Measurements from ENCODE around the gene PAM. TPM values are rescaled to one million over a fixed set of nuclear protein-coding genes. Genes with fewer than 3 reads are reported as not detected.

PAM gene
- 39.0 TPM for polyA plus RNA-seq (2012; ENCODE audit: missing spikeins)

DNA sequence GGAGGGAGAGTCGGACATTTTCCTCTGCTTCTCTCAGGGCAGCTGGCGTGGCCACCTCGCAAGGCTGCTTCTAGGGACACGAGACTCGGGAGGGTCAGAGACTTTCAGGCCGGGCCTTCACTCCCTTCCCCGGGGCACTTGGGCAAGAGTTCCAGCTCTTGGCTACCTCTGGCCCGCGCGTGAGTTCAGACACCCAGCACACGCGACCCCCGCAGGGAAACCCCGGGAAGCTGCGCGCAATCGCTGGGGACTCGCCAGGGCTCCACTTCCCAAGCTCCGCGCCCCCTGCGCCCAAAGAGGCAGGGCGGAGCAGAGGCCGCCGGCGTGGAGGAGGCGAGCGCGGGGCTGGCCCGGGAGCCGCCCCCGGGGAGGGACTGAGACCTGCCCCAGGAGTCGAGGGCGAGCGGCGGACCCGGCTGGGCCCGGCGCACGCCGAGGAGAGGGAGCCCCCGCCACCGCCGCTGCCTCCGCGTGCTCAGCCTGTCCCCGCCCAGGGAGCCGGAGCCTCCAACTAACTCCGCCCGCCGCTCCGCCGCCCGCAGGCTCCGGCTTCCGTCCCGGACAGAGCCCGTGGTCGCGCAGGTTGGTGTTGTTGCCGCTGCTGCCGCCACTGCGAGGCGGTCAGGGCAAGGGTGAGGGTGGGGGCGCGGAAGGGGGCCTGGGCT, at the start of gene PAM:
Gene PAM, plus strand, starts transcription at position 539 of the 665 bp plus-strand sequence. CDS start 110,891 bp downstream, outside the sequence.
- FAIRE-seq (peak; percentile 78), DNase-seq (ENCODE audit: insufficient read length) (peak; percentile 83)
- no peak; the same call in 1 of the 2 replicates for TF ChIP-seq POLR2AphosphoS5 (IDR thresholded peaks at IDR 0.05; ENCODE audit: low read depth, low read length)
- TF ChIP-seq POLR2A (IDR thresholded peaks at IDR 0.05; ENCODE audit: low read depth, low read length) = peak; percentile 63; the same call in 1 of the 2 replicates
- TF ChIP-seq TAF1 (IDR thresholded peaks at IDR 0.05; ENCODE audit: borderline replicate concordance, low read depth, low read length) = no peak

DNA sequence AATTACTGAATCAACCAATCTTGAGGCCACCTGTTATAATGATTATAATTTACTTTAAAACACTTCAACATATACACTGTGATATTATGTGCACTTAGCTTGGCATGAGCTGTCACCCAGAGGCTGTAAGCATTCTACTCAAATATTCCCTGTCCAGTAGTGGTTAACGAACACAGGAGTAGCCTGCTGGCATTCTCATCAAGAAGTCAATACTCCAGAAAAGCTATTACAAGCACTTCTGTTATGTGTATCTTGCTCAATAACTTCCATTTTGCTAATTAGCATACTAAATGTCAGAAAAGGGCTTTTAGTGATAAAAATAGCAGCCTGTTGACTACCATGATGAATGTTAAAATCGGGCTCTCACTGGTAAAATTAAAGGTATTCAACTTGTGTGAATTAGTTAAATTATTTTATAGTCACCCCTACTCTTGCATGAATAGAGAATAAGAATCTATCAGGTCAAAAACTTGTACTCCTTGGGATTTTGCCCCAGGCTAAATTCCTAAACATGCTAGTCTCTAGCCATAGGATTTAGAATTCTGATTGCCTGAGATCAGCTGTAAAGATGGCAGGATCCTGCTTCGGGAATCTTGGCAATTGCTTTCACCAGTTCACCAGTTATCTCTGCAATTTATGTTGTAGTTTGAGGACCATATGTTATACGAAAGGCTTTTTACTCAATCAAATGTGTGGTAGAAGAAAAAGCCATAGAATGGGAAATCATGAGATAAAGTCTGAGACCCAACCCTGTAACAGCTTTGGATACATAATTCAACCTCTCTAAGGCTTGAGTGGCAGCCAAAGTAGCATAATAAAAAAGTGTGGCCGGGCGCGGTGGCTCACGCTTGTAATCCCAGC, 43.4 kb upstream of the PAM start:
- FAIRE-seq = no peak

DNA sequence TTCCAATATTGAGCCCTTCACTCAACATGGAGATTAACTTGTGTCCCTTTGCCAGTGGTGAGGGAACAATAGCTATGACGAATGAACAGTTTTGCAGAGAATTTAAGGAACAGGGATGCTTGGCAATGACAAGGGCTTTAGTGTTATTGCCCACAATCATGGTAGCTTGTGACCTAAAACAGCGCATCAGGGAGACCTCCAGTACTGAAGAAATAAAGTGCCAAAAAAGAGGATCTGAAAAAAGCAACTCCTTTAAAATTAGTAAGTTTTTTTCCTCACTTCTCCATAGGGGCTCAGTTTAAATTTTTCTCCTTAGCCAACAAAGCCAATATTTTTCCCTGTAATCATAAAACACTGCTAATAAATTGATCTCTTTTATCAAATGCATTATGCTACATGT, 41.8 kb upstream of the PAM start:
- DNase-seq (ENCODE audit: insufficient read length) (no peak), FAIRE-seq (peak; percentile 21)
- no peak for TF ChIP-seq TAF1 (IDR thresholded peaks at IDR 0.05; ENCODE audit: borderline replicate concordance, low read depth, low read length)
- no peak for TF ChIP-seq POLR2A (IDR thresholded peaks at IDR 0.05; ENCODE audit: low read depth, low read length)
- no peak for TF ChIP-seq POLR2AphosphoS5 (IDR thresholded peaks at IDR 0.05; ENCODE audit: low read depth, low read length)

More for the DNA sequence above, 43.4 kb upstream of the PAM start:
- no peak for TF ChIP-seq POLR2A (IDR thresholded peaks at IDR 0.05; ENCODE audit: low read depth, low read length)
- TF ChIP-seq TAF1 (IDR thresholded peaks at IDR 0.05; ENCODE audit: borderline replicate concordance, low read depth, low read length) = no peak
- DNase-seq (ENCODE audit: insufficient read length) = no peak

DNA sequence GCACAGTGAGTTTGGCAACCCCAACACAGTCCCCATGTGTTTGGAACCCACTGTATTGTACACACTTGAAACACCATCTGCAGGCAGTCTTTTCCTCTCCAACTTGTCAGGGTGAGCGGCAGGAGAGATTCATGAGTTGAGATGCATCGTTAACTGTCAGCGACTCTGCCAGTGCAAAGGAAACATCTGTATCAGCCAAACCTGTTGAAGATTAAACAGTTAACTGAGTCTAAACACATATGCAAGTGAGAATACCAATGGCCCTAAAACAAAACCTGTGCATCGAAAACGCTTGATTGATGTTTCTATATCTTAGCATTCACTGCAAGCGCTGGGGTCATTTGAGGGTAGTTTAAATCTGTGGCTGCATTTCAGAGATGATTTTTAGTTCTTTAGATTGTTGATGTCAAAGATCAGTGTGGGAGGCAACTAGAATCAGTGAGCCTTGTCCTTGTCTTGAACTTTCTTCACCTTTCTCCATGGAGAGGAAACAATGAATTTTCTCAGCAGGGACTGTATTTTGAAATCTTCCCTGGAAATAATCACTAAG, 41.3 kb upstream of the PAM start:
- DNase-seq (ENCODE audit: insufficient read length) = no peak
- TF ChIP-seq POLR2AphosphoS5 (IDR thresholded peaks at IDR 0.05; ENCODE audit: low read depth, low read length) (no peak), POLR2A (IDR thresholded peaks at IDR 0.05; ENCODE audit: low read depth, low read length) (no peak), TAF1 (IDR thresholded peaks at IDR 0.05; ENCODE audit: borderline replicate concordance, low read depth, low read length) (no peak)
- FAIRE-seq = peak; percentile 27

DNA sequence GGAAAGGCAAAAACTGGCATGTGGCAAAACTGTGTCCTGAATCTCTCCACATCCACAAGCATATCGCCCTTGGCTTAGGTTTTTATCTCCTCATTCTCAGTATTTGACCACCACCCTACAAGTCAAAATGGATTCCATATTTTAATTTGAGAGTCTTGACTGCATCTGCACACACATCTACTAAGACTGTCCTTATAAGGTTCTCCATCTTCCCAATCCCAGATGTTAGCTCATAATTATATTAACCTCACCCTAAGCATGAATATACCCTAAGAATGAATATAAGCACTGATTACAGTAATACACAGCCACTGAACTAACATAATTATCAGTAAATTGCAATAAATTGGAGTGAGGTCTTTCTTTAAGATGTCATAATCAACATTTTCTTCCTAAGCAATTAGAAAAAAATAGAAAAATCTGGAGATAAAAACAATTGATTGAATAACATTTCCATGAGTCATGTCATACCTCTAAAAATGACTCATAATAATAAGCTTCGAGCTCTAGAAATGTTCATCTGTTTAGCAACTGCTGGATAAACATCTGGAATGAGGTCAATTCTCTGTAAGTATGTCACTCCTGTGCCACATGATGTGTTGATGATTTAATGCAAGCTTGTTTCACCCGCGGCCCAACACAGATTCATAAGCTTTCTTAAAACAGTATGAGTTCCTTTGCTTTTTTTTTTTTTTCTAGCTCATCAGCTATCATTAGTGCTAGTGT, 39.9 kb upstream of the PAM start:
- TF ChIP-seq POLR2AphosphoS5 (IDR thresholded peaks at IDR 0.05; ENCODE audit: low read depth, low read length) = no peak
- no peak for TF ChIP-seq POLR2A (IDR thresholded peaks at IDR 0.05; ENCODE audit: low read depth, low read length)
- TF ChIP-seq TAF1 (IDR thresholded peaks at IDR 0.05; ENCODE audit: borderline replicate concordance, low read depth, low read length) = no peak
- DNase-seq (ENCODE audit: insufficient read length) (no peak), FAIRE-seq (no peak)

DNA sequence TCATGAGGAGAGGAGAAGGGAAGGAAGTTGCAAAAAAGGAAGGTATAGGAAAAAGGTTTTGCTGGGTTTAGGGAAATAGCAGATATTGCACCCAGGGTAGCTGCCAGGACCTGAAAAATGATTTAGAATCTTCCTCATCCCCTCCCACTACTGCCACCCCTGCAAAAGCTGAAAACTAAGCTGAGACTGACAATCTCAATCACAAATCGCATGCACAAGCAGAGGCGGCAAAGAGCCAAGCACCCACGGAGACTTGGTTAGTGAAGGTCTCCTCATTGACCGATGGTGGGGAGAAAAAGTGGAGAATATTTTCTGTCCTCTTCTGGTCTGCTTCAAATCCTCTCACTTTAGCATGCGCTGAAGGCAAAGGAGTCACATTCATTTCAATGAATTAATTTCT, 39.1 kb upstream of the PAM start:
- no peak for TF ChIP-seq TAF1 (IDR thresholded peaks at IDR 0.05; ENCODE audit: borderline replicate concordance, low read depth, low read length)
- FAIRE-seq (no peak), DNase-seq (ENCODE audit: insufficient read length) (no peak)

DNA sequence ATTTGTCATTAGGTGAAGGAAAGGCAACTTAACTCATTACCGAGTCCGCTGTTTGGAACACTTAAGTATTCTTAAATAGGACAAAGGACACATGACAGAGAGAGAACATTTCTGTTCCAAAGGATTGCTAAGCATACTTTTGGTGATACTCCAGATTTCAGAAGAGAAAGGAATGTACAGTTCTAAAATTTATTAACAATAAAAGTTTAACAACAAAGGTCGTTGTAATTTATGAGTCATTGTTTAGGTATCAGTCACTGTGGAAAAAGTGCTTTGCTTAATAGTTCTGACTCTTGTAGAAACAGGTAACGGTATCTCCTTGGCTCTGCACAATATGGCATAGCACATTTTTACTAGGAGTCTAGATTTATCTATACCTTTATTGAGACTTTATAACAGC, 36.3 kb upstream of the PAM start:
- DNase-seq (ENCODE audit: insufficient read length) (no peak), FAIRE-seq (no peak)
- no peak for TF ChIP-seq POLR2A (IDR thresholded peaks at IDR 0.05; ENCODE audit: low read depth, low read length)
- no peak for TF ChIP-seq TAF1 (IDR thresholded peaks at IDR 0.05; ENCODE audit: borderline replicate concordance, low read depth, low read length)
- no peak for TF ChIP-seq POLR2AphosphoS5 (IDR thresholded peaks at IDR 0.05; ENCODE audit: low read depth, low read length)

GRCh38 chr5:102719886-102720285, 35.2 kb upstream of the PAM start:
- no peak for FAIRE-seq
- DNase-seq (ENCODE audit: insufficient read length) = no peak
- TF ChIP-seq TAF1 (IDR thresholded peaks at IDR 0.05; ENCODE audit: borderline replicate concordance, low read depth, low read length) (no peak), POLR2AphosphoS5 (IDR thresholded peaks at IDR 0.05; ENCODE audit: low read depth, low read length) (no peak), POLR2A (IDR thresholded peaks at IDR 0.05; ENCODE audit: low read depth, low read length) (no peak)

DNA sequence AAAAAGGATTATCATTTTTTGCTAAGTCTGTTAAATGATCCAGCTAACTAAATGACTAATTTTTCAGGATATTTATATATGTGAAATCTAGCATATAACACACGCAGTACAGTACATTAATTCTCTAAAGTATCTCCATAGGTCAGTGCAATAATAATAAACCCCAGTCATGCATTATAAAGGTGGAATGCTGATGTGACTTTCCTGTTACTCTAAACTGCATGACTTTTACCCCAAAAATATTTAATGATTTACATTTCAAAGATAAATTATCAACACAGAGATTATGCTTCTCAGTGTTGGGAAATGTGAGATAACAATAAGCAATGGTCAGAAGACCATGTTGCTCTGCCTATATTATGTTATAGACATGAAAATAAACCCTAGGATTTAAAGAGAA, 34.1 kb upstream of the PAM start:
- DNase-seq (ENCODE audit: insufficient read length) = no peak
- no peak for FAIRE-seq
- TF ChIP-seq TAF1 (IDR thresholded peaks at IDR 0.05; ENCODE audit: borderline replicate concordance, low read depth, low read length) (no peak), POLR2A (IDR thresholded peaks at IDR 0.05; ENCODE audit: low read depth, low read length) (no peak)

- TF ChIP-seq POLR2A (IDR thresholded peaks at IDR 0.05; ENCODE audit: low read depth, low read length) = no peak
- TF ChIP-seq TAF1 (IDR thresholded peaks at IDR 0.05; ENCODE audit: borderline replicate concordance, low read depth, low read length) = no peak
- no peak for TF ChIP-seq POLR2AphosphoS5 (IDR thresholded peaks at IDR 0.05; ENCODE audit: low read depth, low read length)
- FAIRE-seq (no peak), DNase-seq (ENCODE audit: insufficient read length) (no peak)
These were observed 32.2 kb upstream of the PAM start for GRCh38 chr5:102722931-102723330.

- TF ChIP-seq TAF1 (IDR thresholded peaks at IDR 0.05; ENCODE audit: borderline replicate concordance, low read depth, low read length) (no peak), POLR2A (IDR thresholded peaks at IDR 0.05; ENCODE audit: low read depth, low read length) (no peak), POLR2AphosphoS5 (IDR thresholded peaks at IDR 0.05; ENCODE audit: low read depth, low read length) (no peak)
- FAIRE-seq = no peak
These were observed 23.4 kb upstream of the PAM start for GRCh38 chr5:102731693-102732092.

More at GRCh38 chr5:102731693-102732092, 23.4 kb upstream of the PAM start:
- no peak for DNase-seq (ENCODE audit: insufficient read length)

All from GM12892 (cell line).